Body of pancreas (tissue), 4 donors: Measurements from ENCODE around the gene CTAG1B.

Source experiments
- CTCF ChIP-seq, 7 experiments: fragments of 450-650 bp in 4 of 7; fragments of 200-600 bp in 3 of 7; sonication (generic) in 3 of 7; IDR thresholded peaks; one replicate each; pipeline ENCODE4 v1.5.1; 2016 to 2019; ENCODE audit warnings: antibody characterized with exemption in 7 of 7
- POLR2A ChIP-seq, 3 donors: fragments of 450-650 bp; IDR thresholded peaks; one replicate each; pipeline ENCODE4 v1.6.1; 2016; ENCODE audit warnings: antibody characterized with exemption in 3 of 3, mild to moderate bottlenecking in 2 of 3

DNA sequence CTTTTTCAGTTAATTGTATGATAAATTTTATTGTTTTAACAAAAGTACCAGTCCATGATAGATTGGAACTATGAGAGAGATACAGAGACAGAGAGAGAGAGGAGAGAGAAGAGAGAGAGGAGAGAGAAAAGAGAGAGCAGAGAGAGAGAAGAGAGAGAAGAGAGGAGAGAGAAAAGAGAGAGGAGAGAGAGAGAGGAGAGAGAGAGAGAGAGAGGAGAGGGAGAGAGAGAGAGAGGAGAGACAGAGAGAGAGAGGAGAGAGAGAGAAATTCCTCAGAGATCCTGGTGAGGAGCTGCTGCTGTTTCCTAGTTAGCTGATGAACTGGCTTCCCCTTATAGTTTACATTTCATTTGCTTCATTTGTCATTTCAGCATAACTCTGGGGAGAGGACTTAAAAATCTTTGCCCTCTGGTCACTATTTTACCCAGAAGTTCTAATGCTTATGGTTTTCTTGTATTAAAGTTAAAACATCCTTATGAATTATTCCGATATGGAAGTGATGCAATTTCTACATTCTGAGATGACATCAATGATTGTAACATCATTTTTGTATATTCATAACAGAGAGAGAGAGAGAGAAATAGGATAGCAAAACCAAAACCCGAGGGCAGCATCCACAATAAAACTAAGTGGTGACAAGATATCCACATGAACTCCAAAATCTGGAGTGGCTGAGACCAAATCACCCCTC is 23.4 kb downstream of the CTAG1B start:
- TF ChIP-seq CTCF (IDR thresholded peaks at IDR 0.05) = no peak
- TF ChIP-seq POLR2A (IDR thresholded peaks at IDR 0.05) = no peak
